HG02970 (cell line): ENCODE results near the gene BAIAP2.

Source experiments
- ATAC-seq: cut with Tn5 transposase; IDR thresholded peaks from one replicate; pipeline ENCODE4 v1.9.1; 2021; ENCODE audit warnings: mild to moderate bottlenecking, moderate library complexity, moderate number of reproducible peaks; ENCODE audit not compliant: unreplicated experiment, low FRiP score

Gene BAIAP2

GRCh38 chr17:81082177-81083073 is 47.5 kb downstream of the BAIAP2 start:
- no peak for ATAC-seq

- no peak for ATAC-seq
These were observed 48.3 kb downstream of the BAIAP2 start for GRCh38 chr17:81083125-81083765.

- ATAC-seq: no peak
These were observed 49.9 kb downstream of the BAIAP2 start for GRCh38 chr17:81084680-81085419.

- no peak for ATAC-seq
These were observed 50.5 kb downstream of the BAIAP2 start for GRCh38 chr17:81085420-81085911.

GRCh38 chr17:81086789-81087551 is 52.0 kb downstream of the BAIAP2 start:
- no peak for ATAC-seq

GRCh38 chr17:81090361-81091136 is 55.6 kb downstream of the BAIAP2 start:
- no peak for ATAC-seq

GRCh38 chr17:81091154-81091553 is 56.2 kb downstream of the BAIAP2 start:
- ATAC-seq: no peak

GRCh38 chr17:81091774-81092517 is 57.0 kb downstream of the BAIAP2 start:
- no peak for ATAC-seq

- ATAC-seq: no peak
These were observed 57.7 kb downstream of the BAIAP2 start for GRCh38 chr17:81092518-81093095.

GRCh38 chr17:81093619-81094508 is 58.9 kb downstream of the BAIAP2 start:
- no peak for ATAC-seq

GRCh38 chr17:81094509-81095382 is 59.8 kb downstream of the BAIAP2 start:
- ATAC-seq: no peak

- no peak for ATAC-seq
These were observed 60.4 kb downstream of the BAIAP2 start for GRCh38 chr17:81095383-81095762.

GRCh38 chr17:81096741-81097133 is 61.8 kb downstream of the BAIAP2 start:
- no peak for ATAC-seq

GRCh38 chr17:81097134-81097942 is 62.4 kb downstream of the BAIAP2 start:
- no peak for ATAC-seq

- no peak for ATAC-seq
These were observed 63.0 kb downstream of the BAIAP2 start for GRCh38 chr17:81097943-81098308.

- no peak for ATAC-seq
These were observed 64.9 kb downstream of the BAIAP2 start for GRCh38 chr17:81099888-81100287.
